Loucy (cell line): Measurements from ENCODE around the gene SEMA5B.

Experiments used
- CTCF ChIP-seq: fragments of 200-600 bp; sonication (generic); conservative IDR thresholded peaks from 2 replicates; pipeline ENCODE4 v1.5.1; 2014; ENCODE audit warnings: mild to moderate bottlenecking, antibody characterized with exemption, low read length
- EZH2phosphoT487 ChIP-seq: fragments of 200-600 bp; IDR thresholded peaks from 2 replicates; pipeline ENCODE4 v1.6.1; 2018; ENCODE audit warnings: antibody characterized with exemption, mild to moderate bottlenecking, moderate library complexity, borderline replicate concordance

GRCh38 chr3:123053107-123053506 lies 25.5 kb upstream of the SEMA5B start:
- no peak for TF ChIP-seq CTCF
- TF ChIP-seq EZH2phosphoT487 = no peak
